Measurements from ENCODE around the gene CRYGN.

CRYGN gene

GRCh38 chr7:151412318-151412717 is 27.6 kb downstream of the CRYGN start:
- no peak for TF ChIP-seq GLIS3 (CRISPR knock-in tag; IDR thresholded peaks at IDR 0.05)
- no peak for TF ChIP-seq TCF4 (CRISPR knock-in tag; IDR thresholded peaks at IDR 0.05; ENCODE audit: borderline replicate concordance)
- TF ChIP-seq ESRRG (CRISPR knock-in tag; IDR thresholded peaks at IDR 0.05), result no peak
- TF ChIP-seq OSR1 (CRISPR knock-in tag; IDR thresholded peaks at IDR 0.05), result no peak
- TF ChIP-seq ARNTL (CRISPR knock-in tag; IDR thresholded peaks at IDR 0.05; ENCODE audit: borderline replicate concordance, low read depth), result no peak
- TF ChIP-seq ZFP30 (CRISPR knock-in tag; IDR thresholded peaks at IDR 0.05), result no peak
- TF ChIP-seq RARB (CRISPR knock-in tag; IDR thresholded peaks at IDR 0.05), result no peak
- ATAC-seq, result no peak

- TF ChIP-seq CREB5 (CRISPR knock-in tag; IDR thresholded peaks at IDR 0.05; ENCODE audit: low read depth), result no peak
- no peak for TF ChIP-seq ARNTL (CRISPR knock-in tag; IDR thresholded peaks at IDR 0.05; ENCODE audit: borderline replicate concordance, low read depth)
- no peak for TF ChIP-seq TOX (CRISPR knock-in tag; IDR thresholded peaks at IDR 0.05; ENCODE audit: borderline replicate concordance)
- no peak for TF ChIP-seq ZC3H10 (CRISPR knock-in tag; IDR thresholded peaks at IDR 0.05)
- TF ChIP-seq, protein P1, sequence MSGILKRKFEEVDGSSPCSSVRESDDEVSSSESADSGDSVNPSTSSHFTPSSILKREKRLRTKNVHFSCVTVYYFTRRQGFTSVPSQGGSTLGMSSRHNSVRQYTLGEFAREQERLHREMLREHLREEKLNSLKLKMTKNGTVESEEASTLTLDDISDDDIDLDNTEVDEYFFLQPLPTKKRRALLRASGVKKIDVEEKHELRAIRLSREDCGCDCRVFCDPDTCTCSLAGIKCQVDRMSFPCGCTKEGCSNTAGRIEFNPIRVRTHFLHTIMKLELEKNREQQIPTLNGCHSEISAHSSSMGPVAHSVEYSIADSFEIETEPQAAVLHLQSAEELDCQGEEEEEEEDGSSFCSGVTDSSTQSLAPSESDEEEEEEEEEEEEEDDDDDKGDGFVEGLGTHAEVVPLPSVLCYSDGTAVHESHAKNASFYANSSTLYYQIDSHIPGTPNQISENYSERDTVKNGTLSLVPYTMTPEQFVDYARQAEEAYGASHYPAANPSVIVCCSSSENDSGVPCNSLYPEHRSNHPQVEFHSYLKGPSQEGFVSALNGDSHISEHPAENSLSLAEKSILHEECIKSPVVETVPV (CRISPR knock-in tag; IDR thresholded peaks at IDR 0.05), result no peak
- no peak for TF ChIP-seq POU6F1 (CRISPR knock-in tag; IDR thresholded peaks at IDR 0.05; ENCODE audit: borderline replicate concordance, low read depth)
- TF ChIP-seq TCF4 (CRISPR knock-in tag; IDR thresholded peaks at IDR 0.05; ENCODE audit: borderline replicate concordance), result no peak
- no peak for TF ChIP-seq ZNF8 (CRISPR knock-in tag; IDR thresholded peaks at IDR 0.05)
- TF ChIP-seq, protein P2, sequence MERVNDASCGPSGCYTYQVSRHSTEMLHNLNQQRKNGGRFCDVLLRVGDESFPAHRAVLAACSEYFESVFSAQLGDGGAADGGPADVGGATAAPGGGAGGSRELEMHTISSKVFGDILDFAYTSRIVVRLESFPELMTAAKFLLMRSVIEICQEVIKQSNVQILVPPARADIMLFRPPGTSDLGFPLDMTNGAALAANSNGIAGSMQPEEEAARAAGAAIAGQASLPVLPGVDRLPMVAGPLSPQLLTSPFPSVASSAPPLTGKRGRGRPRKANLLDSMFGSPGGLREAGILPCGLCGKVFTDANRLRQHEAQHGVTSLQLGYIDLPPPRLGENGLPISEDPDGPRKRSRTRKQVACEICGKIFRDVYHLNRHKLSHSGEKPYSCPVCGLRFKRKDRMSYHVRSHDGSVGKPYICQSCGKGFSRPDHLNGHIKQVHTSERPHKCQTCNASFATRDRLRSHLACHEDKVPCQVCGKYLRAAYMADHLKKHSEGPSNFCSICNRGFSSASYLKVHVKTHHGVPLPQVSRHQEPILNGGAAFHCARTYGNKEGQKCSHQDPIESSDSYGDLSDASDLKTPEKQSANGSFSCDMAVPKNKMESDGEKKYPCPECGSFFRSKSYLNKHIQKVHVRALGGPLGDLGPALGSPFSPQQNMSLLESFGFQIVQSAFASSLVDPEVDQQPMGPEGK (CRISPR knock-in tag; IDR thresholded peaks at IDR 0.05; ENCODE audit: borderline replicate concordance), result no peak
- no peak for TF ChIP-seq BACH2 (CRISPR knock-in tag; IDR thresholded peaks at IDR 0.05; ENCODE audit: borderline replicate concordance)
- no peak for TF ChIP-seq TSHZ2 (CRISPR knock-in tag; IDR thresholded peaks at IDR 0.05)
- no peak for TF ChIP-seq ESRRG (CRISPR knock-in tag; IDR thresholded peaks at IDR 0.05)
- ATAC-seq, result no peak
Observed at GRCh38 chr7:151411551-151411950, 28.4 kb downstream of the CRYGN start.

DNA sequence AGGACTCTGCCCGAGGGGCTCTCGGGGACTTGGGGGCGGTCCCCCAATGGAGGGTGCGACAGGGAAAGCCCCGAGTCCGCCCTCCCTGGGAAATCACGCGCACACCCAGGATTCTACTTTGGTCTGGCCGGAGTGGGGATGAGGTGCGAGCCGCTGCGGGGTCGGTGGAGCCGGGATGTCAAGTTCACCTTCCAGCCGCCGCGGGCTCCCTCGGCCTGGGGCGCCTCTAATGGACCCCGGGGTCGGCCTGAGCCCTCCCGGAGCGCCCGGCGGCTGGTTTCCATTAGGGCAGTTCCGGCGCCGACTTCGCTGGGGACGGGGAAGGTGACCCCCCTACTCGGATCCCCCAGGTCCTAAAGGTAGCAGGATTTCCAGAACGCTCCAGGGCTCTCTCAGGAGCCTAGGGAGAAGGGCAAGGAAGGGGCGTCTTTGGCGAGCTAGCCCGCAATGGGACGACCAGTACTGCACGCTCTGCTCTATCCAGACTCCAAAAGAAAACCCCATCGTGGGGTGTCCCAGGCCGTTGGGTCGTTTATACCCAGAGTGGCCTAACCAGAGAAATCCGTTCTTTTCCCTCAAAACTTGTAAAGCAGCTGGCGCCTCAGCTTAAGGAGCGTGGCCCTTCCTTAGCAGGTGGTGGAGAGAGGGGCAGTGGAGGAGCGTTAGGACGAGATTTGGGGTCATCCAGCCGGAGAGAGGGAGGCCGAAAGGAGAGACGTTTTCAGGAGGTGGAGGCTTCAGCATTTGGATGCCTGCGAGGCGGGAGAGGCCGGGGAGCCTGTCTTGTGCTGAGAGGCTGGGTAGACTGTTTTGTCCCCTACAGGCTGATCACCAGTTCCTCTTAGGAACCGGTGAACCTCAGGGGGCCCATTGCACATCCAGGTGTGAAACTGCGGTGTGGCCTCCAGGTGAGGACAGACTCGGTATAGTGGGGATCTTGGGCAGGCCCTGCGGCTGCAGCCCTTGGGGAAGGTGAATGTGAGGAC is 29.2 kb downstream of the CRYGN start:
- peak; percentile 64 for ATAC-seq
- TF ChIP-seq CREB5 (CRISPR knock-in tag; IDR thresholded peaks at IDR 0.05; ENCODE audit: low read depth), result no peak
- TF ChIP-seq ISL1 (CRISPR knock-in tag; IDR thresholded peaks at IDR 0.05), result no peak
- TF ChIP-seq ZC3H10 (CRISPR knock-in tag; IDR thresholded peaks at IDR 0.05), result no peak
- TF ChIP-seq SNAI2 (CRISPR knock-in tag; IDR thresholded peaks at IDR 0.05), result 0 out of 2 replicates have a peak, but pooled peaks have one; percentile 28
- no peak for TF ChIP-seq PPARA (CRISPR knock-in tag; IDR thresholded peaks at IDR 0.05; ENCODE audit: borderline replicate concordance)
- no peak for TF ChIP-seq ESRRG (CRISPR knock-in tag; IDR thresholded peaks at IDR 0.05)
- TF ChIP-seq RARB (CRISPR knock-in tag; IDR thresholded peaks at IDR 0.05), result no peak
- TF ChIP-seq ZNF8 (CRISPR knock-in tag; IDR thresholded peaks at IDR 0.05), result no peak
- TF ChIP-seq, protein P2 (CRISPR knock-in tag; IDR thresholded peaks at IDR 0.05; ENCODE audit: borderline replicate concordance), result peak; percentile 83; the same call in 1 of the 2 replicates
- TF ChIP-seq TCF4 (CRISPR knock-in tag; IDR thresholded peaks at IDR 0.05; ENCODE audit: borderline replicate concordance), result peak; percentile 72; the same call in 1 of the 2 replicates
- TF ChIP-seq ZFP3 (CRISPR knock-in tag; IDR thresholded peaks at IDR 0.05), result peak; percentile 52; the same call in 1 of the 2 replicates
- 0 out of 2 replicates have a peak, but pooled peaks have one; percentile 42 for TF ChIP-seq ZNF565 (CRISPR knock-in tag; conservative IDR thresholded peaks at IDR 0.05; ENCODE audit: low read depth)
- TF ChIP-seq ZFP30 (CRISPR knock-in tag; IDR thresholded peaks at IDR 0.05), result no peak

Measured in SK-N-SH treated with all-trans-retinoic acid at 6 μM for 48 hours (cell line).